ENCODE measurements around the gene RCAN1. TPM values are rescaled to one million over a fixed set of nuclear protein-coding genes. Genes with fewer than 3 reads are reported as not detected.

The RCAN1 gene
- total and polyA plus RNA-seq, 4 donors, result 12.2 to 32.8 (median 29.8) TPM

GRCh38 chr21:34613679-34614627, 960 bp downstream of the RCAN1 start:
- DNase-seq (peak in 1 of 3 donors; percentile 17), ATAC-seq (ENCODE audit: insufficient read depth, low FRiP score) (peak; percentile 4)
- Histone ChIP-seq H3K27me3 (ENCODE audit: control insufficient read depth in 3 of 3, insufficient read depth in 3 of 3, low read length in 2 of 3) (peaks cover 0 to 9% (median 6%) of the 10 kb centered on the region in 3 donors), H3K36me3 (ENCODE audit: control insufficient read depth in 4 of 4, insufficient read depth in 4 of 4, low read length in 4 of 4) (no peaks in the 10 kb centered on the region), H3K27ac (ENCODE audit: low read depth in 1 of 2, low read length in 1 of 2) (peak overlapping the region in 1 of 2 donors; percentile 92), H3K4me1 (ENCODE audit: control insufficient read depth in 5 of 5, insufficient read depth in 5 of 5, low read length in 5 of 5) (peaks cover 0 to 17% (median 6%) of the 10 kb centered on the region in 5 donors), H3K9ac (ENCODE audit: insufficient read depth in 1 of 2, low read length in 2 of 2) (no peak overlapping the region), H3K4me3 (peak overlapping the region; percentile 94), H3K9me3 (ENCODE audit: control insufficient read depth in 4 of 4, insufficient read depth in 3 of 4, low read length in 3 of 4) (no peaks in the 10 kb centered on the region)
- 11 to 17% methylated on average over 33 to 43 of the region's 43 CpGs for WGBS, 2 donors
- TF ChIP-seq CTCF (IDR thresholded peaks at IDR 0.05; ENCODE audit: control extremely low read depth, extremely low read depth), result no peak

GRCh38 chr21:34612557-34612956, 2.4 kb downstream of the RCAN1 start:
- WGBS, 2 donors, result 81 to 88% methylated on average over 2 of the region's 2 CpGs
- Histone ChIP-seq H3K9ac (ENCODE audit: insufficient read depth in 1 of 2, low read length in 2 of 2) (no peak overlapping the region), H3K9me3 (ENCODE audit: control insufficient read depth in 4 of 4, insufficient read depth in 3 of 4, low read length in 3 of 4) (no peaks in the 10 kb centered on the region), H3K27me3 (ENCODE audit: control insufficient read depth in 3 of 3, insufficient read depth in 3 of 3, low read length in 2 of 3) (peaks cover 0 to 9% (median 6%) of the 10 kb centered on the region in 3 donors), H3K4me1 (ENCODE audit: control insufficient read depth in 5 of 5, insufficient read depth in 5 of 5, low read length in 5 of 5) (peaks cover 0 to 17% (median 6%) of the 10 kb centered on the region in 5 donors), H3K4me3 (no peak overlapping the region), H3K36me3 (ENCODE audit: control insufficient read depth in 4 of 4, insufficient read depth in 4 of 4, low read length in 4 of 4) (no peaks in the 10 kb centered on the region), H3K27ac (ENCODE audit: low read depth in 1 of 2, low read length in 1 of 2) (no peak overlapping the region)
- DNase-seq, result no peak
- ATAC-seq (ENCODE audit: insufficient read depth, low FRiP score), result no peak
- no peak for TF ChIP-seq CTCF (IDR thresholded peaks at IDR 0.05; ENCODE audit: control extremely low read depth, extremely low read depth)

DNA sequence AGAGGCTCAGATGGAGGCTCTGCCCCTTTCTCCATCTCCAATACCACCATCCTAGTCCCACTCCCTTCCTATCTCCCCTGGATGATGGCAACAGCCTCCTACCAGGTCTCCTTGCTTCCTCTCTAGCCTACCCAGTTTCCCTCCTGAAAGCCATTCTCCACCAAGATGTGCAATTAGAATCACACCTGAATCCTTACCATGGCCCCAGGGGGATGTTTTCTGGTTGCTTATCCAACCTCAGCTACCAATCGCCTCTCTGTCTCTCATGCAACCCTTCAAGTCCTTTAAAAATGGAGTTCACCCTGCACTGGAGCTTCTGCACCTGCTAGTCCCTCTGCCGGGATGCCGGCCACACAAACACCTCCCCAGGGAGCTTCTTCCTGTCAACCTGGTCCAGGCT, 2.9 kb downstream of the RCAN1 start:
- peaks cover 0 to 9% (median 6%) of the 10 kb centered on the region in 3 donors for H3K27me3 ChIP-seq (ENCODE audit: control insufficient read depth in 3 of 3, insufficient read depth in 3 of 3, low read length in 2 of 3)
- H3K36me3 ChIP-seq (ENCODE audit: control insufficient read depth in 4 of 4, insufficient read depth in 4 of 4, low read length in 4 of 4), result no peaks in the 10 kb centered on the region
- ATAC-seq (ENCODE audit: insufficient read depth, low FRiP score) (no peak), DNase-seq (no peak)
- no peak overlapping the region for H3K4me3 ChIP-seq
- 92 to 97% methylated on average over 3 of the region's 3 CpGs for WGBS, 2 donors
- no peak overlapping the region for H3K9ac ChIP-seq (ENCODE audit: insufficient read depth in 1 of 2, low read length in 2 of 2)
- H3K4me1 ChIP-seq (ENCODE audit: control insufficient read depth in 5 of 5, insufficient read depth in 5 of 5, low read length in 5 of 5), result peaks cover 0 to 17% (median 6%) of the 10 kb centered on the region in 5 donors
- H3K27ac ChIP-seq (ENCODE audit: low read depth in 1 of 2, low read length in 1 of 2), result no peak overlapping the region
- TF ChIP-seq CTCF (IDR thresholded peaks at IDR 0.05; ENCODE audit: control extremely low read depth, extremely low read depth), result no peak
- no peaks in the 10 kb centered on the region for H3K9me3 ChIP-seq (ENCODE audit: control insufficient read depth in 4 of 4, insufficient read depth in 3 of 4, low read length in 3 of 4)

Measured in lung (tissue), 12 donors.